Activated B cell treated with CpG ODN at 0.5 μM for 24 hours (primary cell): ENCODE measurements around the gene HIKESHI. TPM values are rescaled to one million over a fixed set of nuclear protein-coding genes. Genes with fewer than 3 reads are reported as not detected.

Experiments used
- ATAC-seq: fragments of 200-7000 bp; cut with Tn5 transposase; one replicate; pipeline ENCODE4 v1.10.0; 2021; ENCODE audit warnings: low read depth, mild to moderate bottlenecking, moderate library complexity
- CTCF ChIA-PET: fragments of 350-600 bp; sonication (Branson Sonifier 250); formaldehyde crosslinking; loops from one replicate; lab custom pipeline; 2021; ENCODE audit warnings: antibody characterized with exemption; lab: Charles Lee
- POLR2A ChIA-PET: fragments of 350-600 bp; sonication (Branson Sonifier 250); formaldehyde crosslinking; loops from one replicate; lab custom pipeline; 2021; ENCODE audit warnings: antibody characterized with exemption; lab: Charles Lee
- DNase-seq: peaks from one replicate; pipeline ENCODE4 v3.0.0; 2022
- H3K27ac Mint-ChIP-seq: one replicate; pipeline ENCODE4 v1.8.0; 2020; ENCODE audit warnings: mixed read lengths
- H3K27me3 Mint-ChIP-seq: one replicate; pipeline ENCODE4 v1.8.0; 2021; ENCODE audit warnings: mixed read lengths
- H3K36me3 Mint-ChIP-seq: one replicate; pipeline ENCODE4 v1.8.0; 2021; ENCODE audit warnings: low read depth, mixed read lengths
- H3K4me1 Mint-ChIP-seq: one replicate; pipeline ENCODE4 v1.8.0; 2021; ENCODE audit warnings: mixed read lengths
- H3K4me3 Mint-ChIP-seq: one replicate; pipeline ENCODE4 v1.8.0; 2020; ENCODE audit warnings: mild to moderate bottlenecking, mixed read lengths
- H3K9me3 Mint-ChIP-seq: one replicate; pipeline ENCODE4 v1.8.0; 2020; ENCODE audit warnings: mixed read lengths
- CTCF ChIP-seq: fragments of 200-600 bp; IDR thresholded peaks from one replicate; pipeline ENCODE4 v1.8.0; 2022; ENCODE audit warnings: antibody characterized with exemption, mild to moderate bottlenecking
- intact Hi-C: fragments of 100-400 bp; cut with micrococcal nuclease; formaldehyde crosslinking; loops from one replicate; pipeline ENCODE4 v1.15.1; 2024
- total RNA-seq: library from RNA; stranded (reverse); gene quantifications from 2 replicates; pipeline ENCODE4 v1.2.3, GENCODE V29; 2022

HIKESHI gene
- total RNA-seq, 1 donor from 2014 or later = 35.6 TPM

- ChIA-PET POLR2A (interaction anchor here (0.7 to 1.5 kb wide), 5 partner anchors 136 to 254 kb away, joined by 3 to 8 read pairs (median 4); partner anchors contain the start of gene PICALM), CTCF (interaction anchor here (0.5 to 2.3 kb wide), 13 partner anchors 10 to 437 kb away, joined by 3 to 25 read pairs (median 4); partner anchors contain the start of genes CCDC83, EED and HIKESHI)
- Mint-ChIP-seq H3K27me3 (no peaks in the 10 kb centered on the region), H3K9me3 (no peaks in the 10 kb centered on the region), H3K36me3 (no peaks in the 10 kb centered on the region), H3K4me3 (no peak overlapping the region), H3K27ac (no peak overlapping the region), H3K4me1 (peaks cover 35% of the 10 kb centered on the region)
- intact Hi-C loops = loop anchor here (1.0 kb wide), 5 partner anchors 10 to 696 kb away; no protein-coding TSS in a partner anchor
- no peak for DNase-seq
- peak; percentile 44 for ATAC-seq
- peak; percentile 34 for TF ChIP-seq CTCF
These were observed 10.4 kb upstream of the HIKESHI start for GRCh38 chr11:86291466-86292262.

GRCh38 chr11:86292912-86293616, 9.0 kb upstream of the HIKESHI start:
- Mint-ChIP-seq H3K4me3 (no peak overlapping the region), H3K27ac (no peak overlapping the region), H3K27me3 (no peaks in the 10 kb centered on the region), H3K4me1 (peaks cover 24% of the 10 kb centered on the region), H3K36me3 (no peaks in the 10 kb centered on the region), H3K9me3 (no peaks in the 10 kb centered on the region)
- ChIA-PET POLR2A (interaction anchor here (0.6 to 1.5 kb wide), 3 partner anchors 9 to 252 kb away, joined by 4 to 6 read pairs (median 6); no protein-coding TSS in a partner anchor), CTCF (interaction anchor here (0.8 to 3.0 kb wide), 7 partner anchors 75 to 438 kb away, joined by 3 to 25 read pairs (median 6); partner anchors contain the start of gene CCDC83)
- TF ChIP-seq CTCF = no peak
- peak; percentile 25 for ATAC-seq
- intact Hi-C loops = loop anchor here (1.0 kb wide), 3 partner anchors 8 to 439 kb away; no protein-coding TSS in a partner anchor
- DNase-seq = no peak

- POLR2A ChIA-PET = interaction anchor here (0.8 to 1.1 kb wide), 2 partner anchors 8 to 505 kb away, joined by 3 to 6 read pairs; no protein-coding TSS in a partner anchor
- H3K27ac Mint-ChIP-seq = no peak overlapping the region
- CTCF ChIA-PET = interaction anchor here (0.8 to 3.0 kb wide), 6 partner anchors 91 to 702 kb away, joined by 3 to 9 read pairs (median 4); partner anchors contain the start of gene CCDC83
- no peaks in the 10 kb centered on the region for H3K27me3 Mint-ChIP-seq
- no peak overlapping the region for H3K4me3 Mint-ChIP-seq
- peaks cover 14% of the 10 kb centered on the region for H3K4me1 Mint-ChIP-seq
- no peaks in the 10 kb centered on the region for H3K36me3 Mint-ChIP-seq
- intact Hi-C loops = no loop called here
- ATAC-seq = no peak
- TF ChIP-seq CTCF = no peak
- H3K9me3 Mint-ChIP-seq = no peaks in the 10 kb centered on the region
- no peak for DNase-seq
These were observed 8.0 kb upstream of the HIKESHI start for GRCh38 chr11:86294026-86294425.

GRCh38 chr11:86301742-86302091, 323 bp upstream of the HIKESHI start:
- H3K4me3 Mint-ChIP-seq = peak overlapping the region; percentile 99
- H3K4me1 Mint-ChIP-seq = peaks cover 27% of the 10 kb centered on the region
- DNase-seq (no peak), ATAC-seq (no peak)
- H3K9me3 Mint-ChIP-seq = no peaks in the 10 kb centered on the region
- no peak for TF ChIP-seq CTCF
- CTCF ChIA-PET = interaction anchor here (1.2 to 2.7 kb wide), 3 partner anchors 10 to 447 kb away, joined by 4 to 8 read pairs (median 7); partner anchors contain the start of gene CCDC83
- intact Hi-C loops = loop anchor here (1.0 to 2.0 kb wide), 8 partner anchors 9 to 673 kb away; partner anchors contain the start of genes CCDC83, CREBZF, PICALM and TMEM126A
- H3K27me3 Mint-ChIP-seq = no peaks in the 10 kb centered on the region
- peak overlapping the region; percentile 94 for H3K27ac Mint-ChIP-seq
- POLR2A ChIA-PET = interaction anchor here (1.0 to 2.2 kb wide), 4 partner anchors 14 to 233 kb away, joined by 4 to 16 read pairs (median 11); partner anchors contain the start of genes EED and PICALM
- peaks cover 7% of the 10 kb centered on the region for H3K36me3 Mint-ChIP-seq
